Chondrocyte (in vitro differentiated cells): ENCODE data around the gene CAMK2N2. TPM values are rescaled to one million over a fixed set of nuclear protein-coding genes. Genes with fewer than 3 reads are reported as not detected.

Experiments used
- DNase-seq: peaks from one replicate; pipeline ENCODE4 v3.0.0; 2021; ENCODE audit warnings: mixed read lengths, low spot score
- H3K27ac Mint-ChIP-seq: one replicate; pipeline ENCODE4 v1.8.0; 2021; ENCODE audit warnings: mild to moderate bottlenecking, moderate library complexity, mixed read lengths; ENCODE audit not compliant: unreplicated experiment
- H3K27me3 Mint-ChIP-seq: 2 replicates; pipeline ENCODE4 v1.8.0; 2021; ENCODE audit warnings: low read depth, mixed read lengths
- H3K36me3 Mint-ChIP-seq: 2 replicates; pipeline ENCODE4 v1.8.0; 2021; ENCODE audit warnings: low read depth, mixed read lengths
- H3K4me1 Mint-ChIP-seq: 2 replicates; pipeline ENCODE4 v1.8.0; 2021; ENCODE audit warnings: low read depth, mild to moderate bottlenecking, mixed read lengths
- H3K4me3 Mint-ChIP-seq: one replicate; pipeline ENCODE4 v1.8.0; 2021; ENCODE audit warnings: mild to moderate bottlenecking, moderate library complexity, mixed read lengths; ENCODE audit not compliant: unreplicated experiment
- H3K9me3 Mint-ChIP-seq: 2 replicates; pipeline ENCODE4 v1.8.0; 2021; ENCODE audit warnings: low read depth, mixed read lengths
- microRNA-seq: library from miRNA; unstranded; fragments of <30 nt; microRNA quantifications from one replicate; pipeline ENCODE4 v1.2.0, GENCODE V29; 2020; ENCODE audit warnings: borderline number of aligned reads
- total RNA-seq: library from RNA; stranded (reverse); gene quantifications from 3 replicates; pipeline ENCODE4 v1.2.1, GENCODE V29; 2021
- TF ChIP-seq, protein P1 (sequence below): fragments of 200-600 bp; sonication (generic); IDR thresholded peaks from 2 replicates; pipeline ENCODE4 v1.5.0; 2021; ENCODE audit warnings: antibody characterized with exemption, mild to moderate bottlenecking, moderate library complexity

Gene CAMK2N2
- total RNA-seq, 1 donor from 2014 or later, result 3.2 TPM

DNA sequence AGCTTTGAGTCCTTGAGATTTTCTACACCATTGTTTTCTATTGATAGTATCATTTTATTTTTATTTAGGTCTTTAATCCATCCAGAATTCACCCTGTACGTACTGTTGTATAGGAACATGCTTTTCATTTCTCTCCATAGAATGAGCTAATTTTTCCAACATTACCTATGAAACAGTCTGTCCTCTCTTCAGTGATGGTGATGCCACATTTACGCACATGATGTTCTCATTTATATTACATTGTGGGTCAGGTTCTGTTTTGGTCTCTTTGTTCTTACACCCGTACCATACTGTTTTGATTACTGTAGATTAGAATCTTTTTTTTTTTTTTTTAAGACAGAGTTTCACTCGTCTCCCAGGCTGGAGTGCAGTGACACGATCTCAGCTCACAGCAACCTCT lies 49.6 kb downstream of the CAMK2N2 start:
- Mint-ChIP-seq H3K27ac (no peak overlapping the region), H3K9me3 (no peaks in the 10 kb centered on the region), H3K36me3 (no peaks in the 10 kb centered on the region), H3K4me3 (no peak overlapping the region), H3K27me3 (peaks cover 25% of the 10 kb centered on the region), H3K4me1 (no peaks in the 10 kb centered on the region)
- DNase-seq, result no peak
- TF ChIP-seq, protein P1, sequence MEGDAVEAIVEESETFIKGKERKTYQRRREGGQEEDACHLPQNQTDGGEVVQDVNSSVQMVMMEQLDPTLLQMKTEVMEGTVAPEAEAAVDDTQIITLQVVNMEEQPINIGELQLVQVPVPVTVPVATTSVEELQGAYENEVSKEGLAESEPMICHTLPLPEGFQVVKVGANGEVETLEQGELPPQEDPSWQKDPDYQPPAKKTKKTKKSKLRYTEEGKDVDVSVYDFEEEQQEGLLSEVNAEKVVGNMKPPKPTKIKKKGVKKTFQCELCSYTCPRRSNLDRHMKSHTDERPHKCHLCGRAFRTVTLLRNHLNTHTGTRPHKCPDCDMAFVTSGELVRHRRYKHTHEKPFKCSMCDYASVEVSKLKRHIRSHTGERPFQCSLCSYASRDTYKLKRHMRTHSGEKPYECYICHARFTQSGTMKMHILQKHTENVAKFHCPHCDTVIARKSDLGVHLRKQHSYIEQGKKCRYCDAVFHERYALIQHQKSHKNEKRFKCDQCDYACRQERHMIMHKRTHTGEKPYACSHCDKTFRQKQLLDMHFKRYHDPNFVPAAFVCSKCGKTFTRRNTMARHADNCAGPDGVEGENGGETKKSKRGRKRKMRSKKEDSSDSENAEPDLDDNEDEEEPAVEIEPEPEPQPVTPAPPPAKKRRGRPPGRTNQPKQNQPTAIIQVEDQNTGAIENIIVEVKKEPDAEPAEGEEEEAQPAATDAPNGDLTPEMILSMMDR, result no peak

GRCh38 chr3:184211297-184211696 lies 50.1 kb downstream of the CAMK2N2 start:
- TF ChIP-seq, protein P1, result no peak
- no peak overlapping the region for H3K4me3 Mint-ChIP-seq
- no peaks in the 10 kb centered on the region for H3K4me1 Mint-ChIP-seq
- no peak for DNase-seq
- H3K27me3 Mint-ChIP-seq, result peaks cover 30% of the 10 kb centered on the region
- H3K27ac Mint-ChIP-seq, result no peak overlapping the region
- no peaks in the 10 kb centered on the region for H3K36me3 Mint-ChIP-seq
- no peaks in the 10 kb centered on the region for H3K9me3 Mint-ChIP-seq

Small RNA genes lying within 50 kb of the gene (microRNA-seq; reads per million reads assigned to microRNA genes)
- gene MIR1224, result not detected

Other genes with a start within 250 kb of the CAMK2N2 start
- 22.0 to 26.8 TPM (median 23.8 TPM) in 3 replicates for gene ABCC5, start 243.7 kb downstream of the CAMK2N2 start, total RNA-seq
- not detected in 3 replicates for gene HTR3D, start 229.8 kb downstream of the CAMK2N2 start, total RNA-seq
- gene HTR3C, start 208.5 kb downstream of the CAMK2N2 start, total RNA-seq, result not detected in 3 replicates
- not detected in 3 replicates for gene HTR3E, start 164.5 kb downstream of the CAMK2N2 start, total RNA-seq
- 24.0 to 31.8 TPM (median 26.1 TPM) in 3 replicates for gene EIF2B5, start 126.2 kb downstream of the CAMK2N2 start, total RNA-seq
- gene DVL3, start 106.2 kb downstream of the CAMK2N2 start, total RNA-seq, result 88.1 to 113 TPM (median 102 TPM) in 3 replicates
- gene AP2M1, start 86.7 kb downstream of the CAMK2N2 start, total RNA-seq, result 455 to 492 TPM (median 488 TPM) in 3 replicates
- gene ABCF3, start 75.4 kb downstream of the CAMK2N2 start, total RNA-seq, result 52.8 to 68.9 TPM (median 53.8 TPM) in 3 replicates
- gene VWA5B2, start 32.0 kb downstream of the CAMK2N2 start, total RNA-seq, result 0.25 TPM in 1 of 3 replicates, not detected in the others
- 33.3 to 43.7 TPM (median 36.8 TPM) in 3 replicates for gene ALG3, start 12.6 kb downstream of the CAMK2N2 start, total RNA-seq
- gene EEF1AKMT4, start 11.9 kb downstream of the CAMK2N2 start, total RNA-seq, result 4.3 to 5.0 TPM (median 4.4 TPM) in 3 replicates
- gene ECE2, start 14.5 kb upstream of the CAMK2N2 start, total RNA-seq, result not detected in 3 replicates
- gene PSMD2, start 37.7 kb upstream of the CAMK2N2 start, total RNA-seq, result 237 to 288 TPM (median 238 TPM) in 3 replicates
- gene EIF4G1, start 53.1 kb upstream of the CAMK2N2 start, total RNA-seq, result 388 to 532 TPM (median 403 TPM) in 3 replicates
- 13.4 to 15.3 TPM (median 13.4 TPM) in 3 replicates for gene FAM131A, start 76.0 kb upstream of the CAMK2N2 start, total RNA-seq
- gene CLCN2, start 100.1 kb upstream of the CAMK2N2 start, total RNA-seq, result 3.1 to 6.5 TPM (median 3.1 TPM) in 3 replicates
- 49.8 to 71.0 TPM (median 50.4 TPM) in 3 replicates for gene POLR2H, start 100.2 kb upstream of the CAMK2N2 start, total RNA-seq
- not detected in 3 replicates for gene THPO, start 116.7 kb upstream of the CAMK2N2 start, total RNA-seq
- gene CHRD, start 118.5 kb upstream of the CAMK2N2 start, total RNA-seq, result 1.4 to 4.7 TPM (median 1.5 TPM) in 3 replicates